Liver (tissue), 9 donors: ENCODE results near the gene HSPA1B. TPM values are rescaled to one million over a fixed set of nuclear protein-coding genes. Genes with fewer than 3 reads are reported as not detected.

Source experiments
- DNase-seq: peaks from one replicate; pipeline ENCODE4 v3.0.0-alpha.2; 2017; ENCODE audit warnings: low spot score
- H3K27ac ChIP-seq, 2 donors: one replicate each; pipeline ENCODE4 v1.7.0; 2013; ENCODE audit warnings: inconsistent platforms in 2 of 2, low read length in 2 of 2, control low read depth in 1 of 2, low read depth in 1 of 2, mild to moderate bottlenecking in 1 of 2
- H3K27me3 ChIP-seq, 4 donors: one replicate each; pipeline versions ENCODE4 v1.6.1 to v1.7.0; 2013; ENCODE audit warnings: low read length in 3 of 4, inconsistent platforms in 1 of 4, mild to moderate bottlenecking in 1 of 4, moderate library complexity in 1 of 4; ENCODE audit not compliant: control insufficient read depth in 4 of 4, insufficient read depth in 4 of 4
- H3K36me3 ChIP-seq, 4 donors: one replicate each; pipeline versions ENCODE4 v1.6.1 to v1.7.0; 2013; ENCODE audit warnings: low read length in 3 of 4, mild to moderate bottlenecking in 3 of 4, low read depth in 1 of 4, moderate library complexity in 1 of 4; ENCODE audit not compliant: control insufficient read depth in 4 of 4, insufficient read depth in 3 of 4
- H3K4me1 ChIP-seq, 4 donors: one replicate each; pipeline versions ENCODE4 v1.6.1 to v1.7.0; 2013; ENCODE audit warnings: low read length in 3 of 4, mild to moderate bottlenecking in 3 of 4, moderate library complexity in 1 of 4; ENCODE audit not compliant: control insufficient read depth in 4 of 4, insufficient read depth in 4 of 4
- H3K4me3 ChIP-seq, 3 donors: one replicate each; pipeline versions ENCODE4 v1.6.1 to v1.7.0; 2013; ENCODE audit warnings: low read length in 3 of 3, control low read depth in 1 of 3, low read depth in 1 of 3, mild to moderate bottlenecking in 1 of 3
- H3K9ac ChIP-seq, 2 donors: one replicate each; pipeline ENCODE4 v1.7.0; 2013; ENCODE audit warnings: low read length in 2 of 2, mild to moderate bottlenecking in 2 of 2, moderate library complexity in 2 of 2, control low read depth in 1 of 2, low read depth in 1 of 2
- H3K9me3 ChIP-seq, 4 donors: one replicate each; pipeline versions ENCODE4 v1.6.1 to v1.7.0; 2013; ENCODE audit warnings: low read length in 3 of 4; ENCODE audit not compliant: control insufficient read depth in 4 of 4
- CTCF ChIP-seq: fragments of 150-350 bp; IDR thresholded peaks from 2 replicates; pipeline ENCODE4 v1.5.1; 2017; ENCODE audit warnings: improper control_type of control experiment, low read depth, low read length; ENCODE audit not compliant: missing input control
- EGR1 ChIP-seq, 2 donors: IDR thresholded peaks; 2 replicates each; pipeline ENCODE4 v1.6.1; 2016 to 2018; ENCODE audit warnings: antibody characterized with exemption in 2 of 2, low read depth in 2 of 2
- FOXA1 ChIP-seq: IDR thresholded peaks from 2 replicates; pipeline ENCODE4 v1.6.1; 2016; ENCODE audit warnings: antibody characterized with exemption
- FOXA2 ChIP-seq: IDR thresholded peaks from 2 replicates; pipeline ENCODE4 v1.6.1; 2016; ENCODE audit warnings: antibody characterized with exemption
- GABPA ChIP-seq, 2 donors: IDR thresholded peaks in 1 of 2; conservative IDR thresholded peaks in 1 of 2; 2 replicates each; pipeline ENCODE4 v1.6.1; 2016; ENCODE audit warnings: antibody characterized with exemption in 2 of 2, mild to moderate bottlenecking in 1 of 2, moderate library complexity in 1 of 2
- HNF4A ChIP-seq, 2 donors: conservative IDR thresholded peaks; 2 replicates each; pipeline ENCODE4 v1.6.1; 2016; ENCODE audit warnings: antibody characterized with exemption in 2 of 2, mild to moderate bottlenecking in 2 of 2
- HNF4G ChIP-seq: IDR thresholded peaks from 2 replicates; pipeline ENCODE4 v1.6.1; 2016; ENCODE audit warnings: antibody characterized with exemption
- NR2F2 ChIP-seq: IDR thresholded peaks from 2 replicates; pipeline ENCODE4 v1.6.1; 2016; ENCODE audit warnings: antibody characterized with exemption
- RAD21 ChIP-seq, 2 donors: IDR thresholded peaks; 2 replicates each; pipeline ENCODE4 v1.6.1; 2016; ENCODE audit warnings: antibody characterized with exemption in 2 of 2, mild to moderate bottlenecking in 2 of 2
- REST ChIP-seq: IDR thresholded peaks from 2 replicates; pipeline ENCODE4 v1.6.1; 2016; ENCODE audit warnings: antibody characterized with exemption, mild to moderate bottlenecking
- RXRA ChIP-seq, 2 donors: IDR thresholded peaks; 2 replicates each; pipeline ENCODE4 v1.6.1; 2017 to 2018; ENCODE audit warnings: antibody characterized with exemption in 2 of 2, mild to moderate bottlenecking in 1 of 2
- SP1 ChIP-seq: IDR thresholded peaks from 2 replicates; pipeline ENCODE4 v1.6.1; 2018; ENCODE audit warnings: antibody characterized with exemption, mild to moderate bottlenecking
- TAF1 ChIP-seq: conservative IDR thresholded peaks from 2 replicates; pipeline ENCODE4 v1.6.1; 2016; ENCODE audit warnings: antibody characterized with exemption, mild to moderate bottlenecking
- YY1 ChIP-seq: IDR thresholded peaks from 2 replicates; pipeline ENCODE4 v1.6.1; 2016; ENCODE audit warnings: antibody characterized with exemption, mild to moderate bottlenecking
- ZBTB33 ChIP-seq: IDR thresholded peaks from 2 replicates; pipeline ENCODE4 v1.6.1; 2016; ENCODE audit warnings: antibody characterized with exemption
- WGBS: extraction: QIAGEN DNeasy Blood & Tissue Kit; methylation state at CpG from one replicate; pipeline ENCODE4 v1.1.7; 2013; 5-methylcytosine and 5-hydroxymethylcytosine counted together
- polyA plus RNA-seq, 2 donors: library from polyadenylated mRNA; stranded (reverse) in 1 of 2; unstranded in 1 of 2; fragments of 200-250 nt in 1 of 2; fragments of >200 nt in 1 of 2; fragmentation: Nextera tagmentation in 1 of 2; extraction: Ambion mirVana in 1 of 2; gene quantifications; one replicate each; pipeline versions ENCODE4 v1.2.1 to v1.2.3, GENCODE V29; 2013 to 2015
- total RNA-seq, 2 donors: library from RNA; depleted of rRNA; stranded (reverse); fragments of >200 nt; gene quantifications; one replicate each; pipeline ENCODE4 v1.2.3, GENCODE V29; 2014
- donor health status: healthy.
- donor health status: healthy.
- donor health status: healthy.
- donor health status: healthy.
- donor health status: healthy.

The HSPA1B gene
- total and polyA plus RNA-seq, 4 donors: 9.5 to 165 (median 43.9) TPM

GRCh38 chr6:31794866-31795615 lies 32.5 kb upstream of the HSPA1B start:
- no peak for TF ChIP-seq FOXA2
- TF ChIP-seq CTCF: no peak
- TF ChIP-seq RXRA (IDR thresholded peaks at IDR 0.05): no peak
- TF ChIP-seq HNF4G: no peak
- no peak for TF ChIP-seq NR2F2
- TF ChIP-seq SP1: no peak
- TF ChIP-seq RAD21 (IDR thresholded peaks at IDR 0.05): no peak
- TF ChIP-seq FOXA1: no peak
- no peak for TF ChIP-seq EGR1 (IDR thresholded peaks at IDR 0.05; ENCODE audit: low read depth in 2 of 2)
- TF ChIP-seq TAF1: no peak
- no peak for TF ChIP-seq ZBTB33
- no peak for TF ChIP-seq GABPA (IDR thresholded peaks at IDR 0.05 in 1 of 2, conservative IDR thresholded peaks at IDR 0.05 in 1 of 2)
- no peak for TF ChIP-seq REST
- TF ChIP-seq YY1: no peak
- no peak for TF ChIP-seq HNF4A (conservative IDR thresholded peaks at IDR 0.05)
- H3K36me3 ChIP-seq: peaks cover 0 to 13% (median 7%) of the 10 kb centered on the region in 4 donors
- H3K27me3 ChIP-seq: no peaks in the 10 kb centered on the region
- H3K9ac ChIP-seq: peak overlapping the region; percentile 93 to 99
- 3% methylated on average over 44 of the region's 44 CpGs for WGBS
- H3K4me1 ChIP-seq: peaks cover 0 to 10% (median 6%) of the 10 kb centered on the region in 4 donors
- no peak for DNase-seq
- peak overlapping the region; percentile 92 to 94 for H3K27ac ChIP-seq
- H3K9me3 ChIP-seq: no peaks in the 10 kb centered on the region
- H3K4me3 ChIP-seq: peak overlapping the region; percentile 95 to 98 (median 96)
